Fibroblast of lung (primary cell): ENCODE data around the gene RAPGEF2.

Experiments
- EZH2 ChIP-seq: IDR thresholded peaks from 2 replicates; pipeline ENCODE4 v1.5.1; 2012; ENCODE audit warnings: low read length, control low read depth, mild to moderate bottlenecking; ENCODE audit errors: missing control alignments
- TF ChIP-seq, protein P1 (sequence below), 2 donors: IDR thresholded peaks in 1 of 2; conservative IDR thresholded peaks in 1 of 2; 1 replicate in 1 of 2; 2 replicates in 1 of 2; pipeline ENCODE4 v1.5.1; 2011 to 2012; ENCODE audit warnings: low read length in 2 of 2, control low read depth in 1 of 2, inconsistent platforms in 1 of 2, low read depth in 1 of 2, mild to moderate bottlenecking in 1 of 2

GRCh38 chr4:159298502-159298901 lies 195.6 kb downstream of the RAPGEF2 start:
- TF ChIP-seq, protein P1, sequence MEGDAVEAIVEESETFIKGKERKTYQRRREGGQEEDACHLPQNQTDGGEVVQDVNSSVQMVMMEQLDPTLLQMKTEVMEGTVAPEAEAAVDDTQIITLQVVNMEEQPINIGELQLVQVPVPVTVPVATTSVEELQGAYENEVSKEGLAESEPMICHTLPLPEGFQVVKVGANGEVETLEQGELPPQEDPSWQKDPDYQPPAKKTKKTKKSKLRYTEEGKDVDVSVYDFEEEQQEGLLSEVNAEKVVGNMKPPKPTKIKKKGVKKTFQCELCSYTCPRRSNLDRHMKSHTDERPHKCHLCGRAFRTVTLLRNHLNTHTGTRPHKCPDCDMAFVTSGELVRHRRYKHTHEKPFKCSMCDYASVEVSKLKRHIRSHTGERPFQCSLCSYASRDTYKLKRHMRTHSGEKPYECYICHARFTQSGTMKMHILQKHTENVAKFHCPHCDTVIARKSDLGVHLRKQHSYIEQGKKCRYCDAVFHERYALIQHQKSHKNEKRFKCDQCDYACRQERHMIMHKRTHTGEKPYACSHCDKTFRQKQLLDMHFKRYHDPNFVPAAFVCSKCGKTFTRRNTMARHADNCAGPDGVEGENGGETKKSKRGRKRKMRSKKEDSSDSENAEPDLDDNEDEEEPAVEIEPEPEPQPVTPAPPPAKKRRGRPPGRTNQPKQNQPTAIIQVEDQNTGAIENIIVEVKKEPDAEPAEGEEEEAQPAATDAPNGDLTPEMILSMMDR (conservative IDR thresholded peaks at IDR 0.05 in 1 of 2, IDR thresholded peaks at IDR 0.05 in 1 of 2; ENCODE audit: low read depth in 1 of 2, low read length in 2 of 2), result no peak
- no peak for TF ChIP-seq EZH2
